A172 (cell line): ENCODE results near the gene TTPAL. TPM values are rescaled to one million over a fixed set of nuclear protein-coding genes. Genes with fewer than 3 reads are reported as not detected.
A peak's percentile ranks its signal among the peaks of the same experiment; 100 is the strongest.

Source experiments
- DNase-seq: peaks from one replicate; pipeline ENCODE4 v3.0.0-alpha.2; 2015; ENCODE audit warnings: low spot score
- total RNA-seq: library from RNA; depleted of rRNA; stranded (reverse); fragments of >200 nt; shearing (Covaris generic); gene quantifications from 2 replicates; pipeline ENCODE4 v1.2.3, GENCODE V29; 2014

Gene TTPAL
- total RNA-seq, 1 experiment from 2014 or later, result 10.9 TPM

DNA sequence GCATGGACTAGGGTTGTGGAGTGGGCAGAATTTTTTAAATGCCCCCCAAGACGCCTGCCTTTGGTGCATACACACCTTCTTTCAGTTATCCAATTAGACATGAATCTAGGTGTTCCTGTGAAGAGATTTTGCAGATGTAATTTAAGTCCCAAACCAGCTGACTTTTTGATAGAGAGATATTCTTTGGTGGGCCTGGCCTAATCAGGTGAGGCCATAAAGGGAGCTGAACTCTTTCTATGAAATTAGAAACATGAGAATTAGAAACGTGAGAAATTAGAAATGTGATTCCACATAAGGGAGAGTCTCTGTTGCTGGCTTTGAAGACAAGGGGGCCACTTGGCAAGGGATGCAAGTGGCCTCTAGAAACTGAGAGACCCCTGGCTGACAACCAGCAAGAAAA is 36.4 kb upstream of the TTPAL start:
- DNase-seq, result no peak

DNA sequence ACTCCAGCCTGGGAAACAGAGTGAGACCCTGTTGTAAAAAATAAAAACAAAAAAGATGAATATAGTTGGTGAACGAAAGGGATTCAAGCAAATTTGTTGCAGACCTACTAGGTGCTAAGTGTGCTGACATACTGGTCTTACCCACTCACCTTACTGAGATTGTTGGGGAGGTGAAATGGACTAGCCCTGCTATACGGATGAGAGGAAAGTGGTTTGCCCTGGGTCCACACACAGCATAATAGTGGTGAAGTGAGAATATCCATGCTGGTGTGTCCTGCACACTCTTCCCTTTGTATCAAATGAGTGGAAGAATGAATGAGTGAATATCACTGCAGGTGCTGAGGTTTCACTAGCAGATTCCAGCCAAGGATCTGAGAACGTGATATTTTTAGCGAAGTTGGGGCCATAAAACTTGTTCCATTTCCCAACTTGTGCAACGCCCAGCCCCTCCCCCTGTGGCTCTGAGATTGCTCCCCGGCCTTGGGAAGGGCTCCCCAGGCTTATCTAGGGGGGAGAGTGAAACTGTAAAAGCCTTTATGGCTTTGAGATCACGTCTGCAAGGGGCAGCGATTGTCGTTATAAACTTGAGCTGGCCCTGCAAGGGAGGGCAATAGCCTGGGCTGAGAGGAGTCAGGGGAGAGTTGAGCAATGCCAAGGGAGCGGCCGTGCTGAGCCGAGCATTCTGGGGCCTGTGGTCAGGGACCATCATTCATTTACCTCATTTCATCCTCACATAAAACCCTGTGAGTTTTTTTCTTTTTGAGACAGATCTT is 33.2 kb upstream of the TTPAL start:
- DNase-seq, result no peak

DNA sequence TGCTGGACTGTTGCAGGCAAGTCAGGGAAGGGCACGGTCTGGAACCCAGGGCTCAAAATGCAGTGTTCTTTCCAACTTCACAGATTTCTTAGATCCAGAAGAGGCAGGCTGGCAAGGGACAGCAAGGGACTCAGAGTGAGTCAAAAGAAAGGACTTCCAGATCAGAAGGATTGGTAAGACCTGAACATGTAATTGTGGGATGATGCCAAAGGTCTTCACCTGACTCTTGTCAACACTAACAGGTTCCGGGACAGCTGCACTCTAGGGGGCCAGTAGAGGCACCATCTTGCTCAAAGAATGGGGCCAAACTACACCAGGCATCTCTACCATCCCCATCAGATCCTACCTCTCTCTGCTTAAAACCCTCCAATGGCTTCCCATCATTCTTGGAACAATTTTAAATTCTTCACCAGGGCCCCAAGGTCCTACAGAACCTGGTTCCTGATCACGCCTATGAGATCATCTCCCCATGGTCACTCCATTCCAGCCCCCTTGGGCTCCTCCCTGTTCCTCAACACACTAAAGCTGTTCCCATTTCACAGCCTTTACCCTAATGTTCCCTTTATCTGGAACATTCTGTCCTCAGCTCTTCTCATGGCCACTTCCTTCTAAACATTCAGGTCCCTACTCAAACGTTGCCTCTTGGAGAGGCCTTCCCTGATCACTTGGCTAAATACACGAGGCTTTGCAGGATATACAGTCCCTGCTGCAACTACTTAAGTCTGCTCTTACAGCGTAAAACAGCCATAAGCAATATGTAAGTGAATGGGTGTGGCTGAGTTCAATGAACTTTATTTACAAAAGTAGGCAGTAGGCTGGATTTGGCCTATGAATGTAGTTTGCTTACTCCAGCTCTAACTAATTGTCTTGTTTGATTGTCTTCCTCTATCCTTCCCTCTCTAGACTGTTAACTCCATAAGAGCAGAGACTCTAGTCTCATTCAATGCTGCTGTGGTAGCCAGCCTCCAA is 29.6 kb upstream of the TTPAL start:
- no peak for DNase-seq

DNA sequence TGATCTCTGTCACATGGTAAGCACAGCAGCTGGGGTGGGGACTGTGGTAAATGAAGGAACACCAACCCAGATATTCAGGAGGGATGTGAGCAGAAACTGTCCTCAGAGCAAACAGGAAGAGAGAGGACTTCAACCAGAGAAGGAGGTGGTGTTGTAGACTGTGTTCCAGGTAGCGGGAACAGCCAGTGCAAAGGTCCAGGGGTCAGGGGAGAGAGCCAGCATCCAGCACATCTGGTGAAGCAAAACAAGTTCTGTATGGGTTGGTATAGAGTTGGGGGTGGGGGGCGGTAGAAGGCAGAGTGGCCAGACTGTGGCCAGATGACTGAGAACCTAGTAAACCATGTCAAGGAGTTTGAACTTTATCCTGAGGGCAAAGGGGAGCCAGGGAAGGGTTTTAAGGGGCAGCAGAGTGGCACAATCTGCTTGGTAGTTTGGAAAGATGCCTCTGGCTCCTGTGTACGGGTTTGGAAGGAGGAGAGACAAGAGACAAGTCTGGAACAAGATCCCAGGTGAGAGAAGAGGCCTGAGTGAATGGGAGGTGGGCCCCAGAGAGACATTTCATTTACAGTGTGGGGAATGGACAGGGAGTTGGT is 27.8 kb upstream of the TTPAL start:
- no peak for DNase-seq

DNA sequence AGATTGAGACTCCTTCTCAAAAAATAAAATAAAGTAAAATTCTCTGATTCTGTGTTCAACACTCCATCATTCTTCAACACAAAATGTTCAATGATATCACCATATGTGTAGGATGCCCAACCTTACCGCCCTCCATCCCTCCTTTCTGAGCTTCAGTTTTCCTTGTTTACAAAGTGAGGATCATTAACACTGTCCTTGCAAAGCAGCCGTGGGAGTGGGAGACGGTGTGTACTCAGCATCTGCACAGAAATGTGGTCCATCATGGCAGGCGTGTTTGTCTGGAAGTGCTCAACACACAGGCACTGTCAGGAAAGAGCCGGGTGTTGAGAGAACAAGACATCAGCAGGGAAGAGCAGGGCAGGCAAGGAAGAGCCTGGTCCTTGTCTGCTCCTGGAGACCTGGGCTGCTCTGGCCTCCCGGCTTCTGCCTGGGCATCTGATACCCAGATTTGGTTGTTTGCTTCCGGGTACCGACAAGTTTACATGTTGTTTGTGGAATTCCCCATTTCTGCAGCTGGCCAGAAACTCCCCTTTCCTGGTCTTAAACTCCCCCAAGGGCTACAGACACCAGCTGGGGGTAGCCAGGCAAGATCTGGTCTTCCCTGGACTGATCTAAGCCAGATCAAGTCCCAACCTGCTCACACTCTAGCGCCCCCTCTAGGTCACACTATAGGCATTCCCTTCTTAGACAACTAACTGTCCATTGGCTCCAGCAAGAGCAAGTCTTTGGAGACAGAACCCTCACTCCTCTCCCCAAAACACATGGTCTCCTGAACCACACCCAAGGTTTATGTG is 26.7 kb upstream of the TTPAL start:
- peak; percentile 21 for DNase-seq

DNA sequence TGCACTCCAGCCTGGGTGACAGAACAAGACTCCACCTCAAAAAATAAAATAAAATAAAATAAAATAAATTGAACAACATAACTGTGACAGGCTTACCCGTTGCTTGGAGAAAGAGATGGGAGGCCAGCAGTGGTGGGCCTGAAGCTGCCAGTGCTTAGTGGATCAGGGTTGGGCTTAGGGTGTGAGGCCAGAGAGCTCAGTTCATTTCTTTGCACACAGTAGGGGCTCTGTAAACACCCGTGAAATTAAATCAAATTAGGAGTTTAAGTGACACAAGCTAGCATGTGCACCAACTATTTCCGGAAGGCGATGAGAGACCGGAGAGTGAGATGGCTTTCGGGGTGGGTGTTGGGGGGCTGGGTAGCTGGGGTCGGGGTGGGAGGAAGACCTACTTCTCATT is 25.8 kb upstream of the TTPAL start:
- DNase-seq, result no peak

DNA sequence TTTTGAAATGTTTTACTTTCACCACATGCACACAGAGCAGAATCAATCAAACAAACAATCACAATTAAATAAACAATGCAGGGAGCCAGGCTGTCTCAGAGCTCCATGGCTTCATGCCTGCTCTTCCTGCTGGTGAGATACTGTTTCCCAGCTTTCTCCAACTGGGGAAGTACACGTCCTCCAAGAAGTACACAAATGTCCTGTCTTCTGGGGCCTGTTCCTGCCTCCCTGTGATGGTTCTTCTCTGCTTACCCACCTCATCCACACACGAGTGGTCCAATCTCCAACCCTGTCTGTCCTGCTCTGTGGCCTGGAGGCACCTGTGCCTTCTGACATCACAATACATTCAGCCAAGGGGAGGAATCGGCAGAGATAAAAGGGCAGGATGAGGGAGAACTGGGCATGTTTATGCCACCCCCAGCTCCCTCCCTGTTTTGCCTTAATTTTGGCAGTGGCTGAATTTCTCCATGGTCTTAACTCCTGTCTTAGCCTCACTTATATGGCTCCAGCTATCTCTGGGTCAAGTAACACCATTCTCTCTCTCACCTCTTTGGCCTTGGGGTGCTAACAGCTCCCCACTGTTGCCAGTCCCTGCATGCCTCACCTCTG is 25.3 kb upstream of the TTPAL start:
- DNase-seq, result no peak

DNA sequence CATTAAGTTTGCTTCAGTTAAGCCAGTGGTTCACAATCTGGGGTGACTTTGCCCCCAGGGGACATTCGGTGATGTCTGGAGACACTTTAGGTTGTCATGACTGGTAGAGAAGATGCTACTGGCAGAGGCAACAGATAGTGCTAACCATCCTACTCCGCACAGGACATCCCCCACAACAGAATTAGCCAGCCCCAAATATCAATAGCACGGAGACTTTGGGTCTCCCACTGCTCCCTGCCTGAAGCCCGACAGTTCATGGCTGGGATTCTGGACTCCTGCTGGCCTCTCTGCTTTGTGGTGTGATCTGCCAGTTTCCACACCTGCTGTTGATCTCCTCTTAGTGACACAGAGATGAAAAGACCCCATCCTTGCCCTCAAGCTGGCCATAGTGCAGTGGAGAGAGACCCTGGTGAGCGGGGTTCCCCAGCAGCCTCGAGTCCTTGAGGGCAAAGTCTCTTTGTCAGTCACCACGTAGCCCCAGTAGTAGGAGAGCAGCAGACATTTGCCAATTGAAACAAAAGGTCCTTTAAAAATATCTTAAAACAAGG is 24.7 kb upstream of the TTPAL start:
- no peak for DNase-seq

DNA sequence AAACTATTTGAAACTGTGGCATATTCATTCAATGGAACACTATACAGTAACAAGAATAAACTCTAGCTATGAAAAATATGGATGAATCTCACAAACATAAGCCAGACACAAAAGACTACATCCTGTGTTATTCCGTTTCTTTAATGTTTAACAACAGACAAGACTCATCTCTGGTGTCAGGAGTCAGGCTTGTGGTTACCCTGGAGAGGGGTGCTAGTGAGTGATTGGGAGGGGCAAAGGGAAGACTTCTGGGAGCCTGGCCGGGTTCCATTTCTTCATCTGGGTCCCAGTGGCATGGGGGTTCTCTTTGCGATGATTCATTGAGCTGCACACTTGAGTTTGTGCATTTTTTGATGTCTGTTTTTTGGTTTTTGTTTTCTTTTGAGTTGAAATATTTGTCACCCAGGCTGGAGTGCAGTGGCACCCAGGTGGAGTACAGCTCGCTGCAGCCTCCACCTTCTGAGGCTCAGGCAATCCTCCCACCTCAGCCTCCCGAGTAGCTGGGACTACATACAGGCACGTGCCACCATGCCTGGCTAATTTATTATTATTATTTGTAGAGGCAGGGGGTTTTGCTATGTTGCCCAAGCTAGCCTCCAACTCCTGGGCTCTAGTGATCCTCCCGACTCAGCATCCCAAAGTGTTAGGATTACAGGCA is 21.2 kb upstream of the TTPAL start:
- DNase-seq, result peak; percentile 22

DNA sequence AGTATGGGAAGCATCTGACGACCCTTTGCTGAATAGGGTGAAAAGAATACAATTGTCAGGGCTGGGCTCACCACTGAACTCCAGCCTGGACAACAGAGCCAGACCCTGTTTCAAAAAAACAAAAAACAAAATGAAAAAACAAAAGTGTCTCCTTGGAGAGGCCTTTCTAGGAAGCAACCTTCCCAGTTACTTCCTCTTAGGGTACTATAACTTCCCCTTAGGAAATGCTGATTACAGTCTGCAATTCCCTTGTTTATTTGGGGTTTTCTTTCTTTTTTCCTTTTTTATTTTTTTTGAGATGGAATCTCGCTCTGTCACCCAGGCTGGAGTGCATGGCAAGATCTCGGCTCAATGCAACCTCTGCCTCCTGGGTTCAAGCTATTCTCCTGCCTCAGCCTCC is 20.5 kb upstream of the TTPAL start:
- no peak for DNase-seq

DNA sequence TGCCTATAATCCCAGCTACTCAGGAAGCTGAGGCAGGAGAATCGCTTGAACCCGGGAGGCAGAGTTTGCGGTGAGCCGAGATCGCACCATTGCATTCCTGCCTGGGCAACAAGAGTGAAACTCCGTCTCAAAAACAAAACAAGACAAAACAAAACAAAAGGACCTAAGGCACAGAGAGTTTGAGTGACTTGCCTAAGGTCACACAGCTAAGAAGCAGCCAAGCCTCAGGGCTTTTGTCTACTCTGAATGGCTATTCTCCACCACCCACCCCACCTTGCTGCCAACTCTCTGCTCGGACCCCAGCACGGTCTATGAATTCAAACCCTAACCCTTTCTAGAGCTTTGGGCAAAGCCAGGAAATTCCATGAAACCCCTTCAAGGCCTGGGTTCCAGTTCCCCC is 19.1 kb upstream of the TTPAL start:
- no peak for DNase-seq

DNA sequence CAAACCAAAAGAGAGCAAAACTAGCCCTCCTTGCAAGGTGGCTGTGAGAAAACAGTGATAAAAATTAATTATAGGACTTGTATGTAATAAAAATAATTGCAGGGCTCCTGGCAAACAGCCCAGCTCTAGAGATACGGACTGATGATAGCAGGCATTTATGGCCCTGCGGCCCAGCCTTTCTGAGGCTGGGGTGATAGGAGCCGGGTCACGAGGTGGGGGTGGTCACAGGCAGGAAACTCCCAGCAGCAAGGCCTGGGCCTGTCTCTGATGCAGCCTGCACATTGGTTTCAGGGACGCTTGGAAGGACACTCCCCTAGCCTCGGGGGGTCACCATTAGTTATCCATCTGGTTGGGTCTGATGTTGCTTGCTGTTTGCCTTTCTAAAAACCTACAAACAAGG is 18.7 kb upstream of the TTPAL start:
- DNase-seq, result no peak

DNA sequence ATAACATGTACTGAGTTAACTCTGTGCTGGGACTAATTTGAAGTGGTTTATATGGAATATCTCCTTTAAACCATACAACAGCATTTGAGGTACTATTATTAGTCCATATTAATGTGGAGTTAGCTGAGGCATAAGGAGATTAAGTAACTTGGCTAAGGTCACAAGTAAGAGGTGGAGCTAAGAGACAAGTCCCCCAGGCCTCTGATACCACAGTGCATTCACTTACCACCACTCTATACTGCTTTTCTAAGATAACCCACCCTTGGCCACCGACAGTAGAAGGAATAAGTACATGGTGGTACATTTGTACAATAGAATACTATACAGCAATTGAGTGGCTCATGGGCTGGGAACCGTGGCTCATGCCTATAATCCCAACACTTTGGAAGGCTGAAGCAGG is 16.4 kb upstream of the TTPAL start:
- no peak for DNase-seq

DNA sequence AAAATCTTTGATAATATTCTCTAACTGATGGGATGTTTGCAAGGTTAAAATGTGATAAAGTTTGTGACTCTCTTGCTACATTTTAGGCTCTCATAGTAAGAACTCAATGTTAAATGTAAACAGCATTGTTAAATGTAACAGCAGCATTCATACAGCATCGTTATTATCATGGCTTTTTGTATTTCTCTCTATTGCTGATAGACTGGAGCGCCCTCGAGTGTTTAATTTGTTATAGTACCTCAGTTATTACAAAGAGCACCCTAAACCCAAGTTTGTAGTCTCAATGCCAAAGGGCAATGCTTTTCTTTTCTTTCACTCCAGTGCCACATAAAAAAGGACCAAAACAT is 14.9 kb upstream of the TTPAL start:
- DNase-seq, result peak; percentile 51

DNA sequence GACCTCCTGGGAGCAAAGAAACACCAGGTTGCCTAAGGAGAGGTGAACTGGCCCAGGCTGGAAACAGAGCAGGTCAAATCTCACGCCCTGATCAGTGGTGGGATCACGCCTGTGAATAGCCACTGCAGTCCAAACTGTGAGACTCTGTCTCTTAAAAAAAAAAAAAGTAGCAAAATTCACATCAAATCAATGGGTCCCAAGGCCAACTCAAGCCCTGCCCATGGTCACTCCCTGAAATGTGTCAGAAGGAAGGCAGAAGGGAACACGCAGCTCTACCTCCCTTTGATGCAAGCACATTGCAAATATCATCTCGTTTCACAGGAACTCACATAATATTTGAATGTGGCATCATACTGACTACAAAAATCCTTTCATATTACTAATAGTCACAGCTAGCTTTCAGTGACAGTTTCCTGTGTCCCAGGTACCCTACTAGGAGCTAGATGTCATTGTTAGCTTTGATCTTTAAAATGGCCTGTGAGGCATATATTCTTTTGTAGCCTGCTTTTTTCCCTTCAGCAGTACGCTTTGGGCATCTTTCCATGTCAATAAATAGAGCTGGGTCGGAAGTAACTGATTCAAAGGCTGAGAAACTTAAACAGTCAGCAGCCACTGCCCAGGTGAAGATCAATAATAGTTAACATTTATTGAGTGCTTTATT is 14.4 kb upstream of the TTPAL start:
- DNase-seq, result no peak

DNA sequence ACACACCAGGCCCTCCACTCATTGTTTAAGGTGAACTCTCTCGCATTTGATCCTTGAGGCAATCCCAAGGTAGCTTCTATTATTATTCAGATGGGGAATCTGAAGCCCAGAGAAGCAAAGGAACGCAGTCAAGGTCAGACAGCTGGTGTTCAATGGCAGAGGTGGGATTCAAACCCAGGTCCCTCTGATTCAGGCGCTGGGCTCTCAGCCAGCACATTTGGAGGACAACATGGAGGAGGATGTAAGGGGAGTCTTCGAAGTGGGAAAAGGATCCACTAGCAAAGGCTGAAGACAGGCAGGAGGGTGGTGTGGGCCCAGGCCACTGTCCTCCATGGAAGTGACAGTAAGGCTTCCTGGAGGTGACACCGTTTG is 13.9 kb upstream of the TTPAL start:
- DNase-seq, result no peak

DNA sequence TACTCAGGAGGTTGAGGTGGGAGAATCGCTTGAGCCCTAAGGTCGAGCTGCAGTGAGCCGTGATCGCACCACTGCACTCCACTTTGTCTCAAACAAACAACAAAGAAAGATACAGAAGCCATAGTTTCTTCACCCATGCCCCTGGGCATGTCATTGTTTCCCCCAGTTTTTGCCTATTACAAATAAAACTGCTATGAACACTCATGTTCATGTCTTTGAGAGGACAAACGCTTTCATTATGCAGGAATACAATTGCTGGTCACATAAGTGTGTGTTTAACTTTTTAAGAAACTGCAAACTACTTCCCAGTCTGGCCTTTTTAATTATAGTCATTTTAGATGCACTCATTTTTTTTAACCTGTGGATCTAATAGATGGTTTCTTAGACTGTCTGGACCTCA is 12.2 kb upstream of the TTPAL start:
- no peak for DNase-seq

DNA sequence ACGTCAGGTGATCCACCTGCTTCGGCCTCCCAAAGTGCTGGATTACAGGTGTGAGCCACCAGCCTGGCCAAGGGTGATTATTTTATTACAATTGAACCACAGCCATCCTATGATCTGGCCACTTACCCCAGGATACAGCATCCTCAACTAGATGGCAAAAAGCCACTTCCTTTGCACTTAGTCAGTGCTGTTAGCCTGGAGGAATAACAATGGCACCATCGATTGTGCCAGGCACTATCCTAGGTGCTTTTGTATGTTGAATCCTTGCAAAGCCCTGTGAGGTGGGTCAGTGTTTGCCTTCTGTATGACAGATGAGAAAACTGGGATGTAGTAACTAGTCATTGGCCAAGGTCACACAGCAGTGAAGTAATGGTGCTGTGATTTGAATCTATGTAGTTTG is 11.2 kb upstream of the TTPAL start:
- no peak for DNase-seq

DNA sequence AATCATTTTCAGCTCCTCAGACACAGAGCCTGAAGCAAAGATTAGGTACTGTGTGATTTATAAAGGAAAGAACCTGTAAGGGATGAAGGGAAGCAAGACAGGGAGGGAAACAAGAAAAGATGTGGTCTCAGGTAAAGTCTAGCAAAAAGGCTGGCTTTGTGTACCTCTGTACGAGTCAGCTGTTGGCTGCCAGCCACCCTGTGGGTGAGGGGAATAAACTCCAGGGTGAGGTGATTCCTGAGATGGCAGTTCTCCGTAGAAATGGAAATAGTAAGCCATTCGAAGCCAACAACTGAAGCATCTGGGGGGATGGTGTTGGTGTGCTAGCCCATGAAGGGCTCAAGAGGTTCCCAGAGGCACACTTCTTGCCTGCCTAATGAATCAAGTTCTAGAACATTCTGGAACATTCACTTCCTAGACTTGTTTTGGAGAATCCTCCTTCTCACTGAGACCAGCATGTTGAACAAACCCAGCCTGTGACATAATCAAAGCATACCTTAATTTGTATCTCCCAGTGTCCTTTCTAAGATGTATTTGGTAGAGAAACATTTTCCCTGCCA is 10.6 kb upstream of the TTPAL start:
- no peak for DNase-seq
